DND-41 (cell line): ENCODE data around the gene LDAF1.

Source experiments
- CTCF ChIP-seq: IDR thresholded peaks from 2 replicates; pipeline ENCODE4 v1.5.1; 2012; ENCODE audit warnings: borderline replicate concordance, low read length, moderate library complexity, mild to moderate bottlenecking; ENCODE audit not compliant: poor library complexity, severe bottlenecking; ENCODE audit errors: extremely low read depth
- EZH2 ChIP-seq: IDR thresholded peaks from 3 replicates; pipeline ENCODE4 v1.6.1; 2012; ENCODE audit warnings: borderline replicate concordance, low read depth, mild to moderate bottlenecking, moderate library complexity, low read length, inconsistent platforms; ENCODE audit not compliant: severe bottlenecking

- TF ChIP-seq CTCF (no peak), EZH2 (no peak)
Observed at GRCh38 chr16:21190599-21190998, 32.1 kb downstream of the LDAF1 start.
